GM10266 (cell line): ENCODE results near the gene ADCK1.

Source experiments
- DNase-seq: peaks from one replicate; pipeline ENCODE4 v3.0.0; 2012; ENCODE audit errors: extremely low spot score
- TF ChIP-seq, protein P1 (sequence below): IDR thresholded peaks from 2 replicates; pipeline ENCODE4 v1.5.1; 2012; ENCODE audit warnings: mild to moderate bottlenecking, low read depth; ENCODE audit not compliant: control insufficient read depth, insufficient read depth; ENCODE audit errors: missing control alignments

Gene ADCK1

DNA sequence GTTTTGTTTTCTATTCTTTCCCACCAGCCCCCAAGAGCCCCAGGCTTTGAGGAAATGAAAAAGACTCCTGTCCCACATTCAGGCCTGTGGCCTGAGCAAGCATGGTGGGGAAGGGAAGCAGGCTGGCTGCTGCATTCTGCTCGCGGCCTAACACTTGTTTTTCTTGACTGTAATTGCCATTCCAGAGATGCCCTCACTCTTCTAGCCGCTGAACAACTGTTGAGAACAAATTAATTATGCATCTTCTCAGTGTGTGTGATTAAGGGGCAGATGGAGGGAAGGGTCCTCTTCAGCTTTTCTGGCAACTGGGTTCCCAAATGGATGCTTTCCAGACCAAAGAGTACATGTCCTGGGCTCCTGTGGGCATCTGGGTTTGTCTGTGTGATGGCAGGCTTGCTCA lies 43.3 kb downstream of the ADCK1 start:
- DNase-seq, result no peak
- TF ChIP-seq, protein P1, sequence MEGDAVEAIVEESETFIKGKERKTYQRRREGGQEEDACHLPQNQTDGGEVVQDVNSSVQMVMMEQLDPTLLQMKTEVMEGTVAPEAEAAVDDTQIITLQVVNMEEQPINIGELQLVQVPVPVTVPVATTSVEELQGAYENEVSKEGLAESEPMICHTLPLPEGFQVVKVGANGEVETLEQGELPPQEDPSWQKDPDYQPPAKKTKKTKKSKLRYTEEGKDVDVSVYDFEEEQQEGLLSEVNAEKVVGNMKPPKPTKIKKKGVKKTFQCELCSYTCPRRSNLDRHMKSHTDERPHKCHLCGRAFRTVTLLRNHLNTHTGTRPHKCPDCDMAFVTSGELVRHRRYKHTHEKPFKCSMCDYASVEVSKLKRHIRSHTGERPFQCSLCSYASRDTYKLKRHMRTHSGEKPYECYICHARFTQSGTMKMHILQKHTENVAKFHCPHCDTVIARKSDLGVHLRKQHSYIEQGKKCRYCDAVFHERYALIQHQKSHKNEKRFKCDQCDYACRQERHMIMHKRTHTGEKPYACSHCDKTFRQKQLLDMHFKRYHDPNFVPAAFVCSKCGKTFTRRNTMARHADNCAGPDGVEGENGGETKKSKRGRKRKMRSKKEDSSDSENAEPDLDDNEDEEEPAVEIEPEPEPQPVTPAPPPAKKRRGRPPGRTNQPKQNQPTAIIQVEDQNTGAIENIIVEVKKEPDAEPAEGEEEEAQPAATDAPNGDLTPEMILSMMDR, result no peak

DNA sequence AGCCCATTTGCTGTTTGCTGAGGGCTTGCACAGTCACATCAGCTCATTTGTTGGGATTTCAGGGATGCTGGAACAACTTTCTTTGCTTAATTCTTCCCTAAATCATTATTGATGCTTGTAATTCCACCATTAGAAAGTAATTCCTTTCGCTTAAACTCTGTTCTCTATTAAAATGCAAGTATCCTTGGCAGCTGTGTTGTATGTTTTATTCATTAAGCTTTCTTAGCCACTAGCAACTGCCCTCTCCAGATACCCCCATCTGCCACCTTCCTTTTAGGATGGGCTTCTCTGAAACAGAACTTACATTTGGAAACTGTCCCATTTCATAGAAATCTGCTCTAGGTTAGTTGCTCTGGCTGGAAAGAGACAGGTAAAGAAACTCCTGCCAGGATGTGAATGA lies 43.7 kb downstream of the ADCK1 start:
- TF ChIP-seq, protein P1, result no peak
- no peak for DNase-seq

DNA sequence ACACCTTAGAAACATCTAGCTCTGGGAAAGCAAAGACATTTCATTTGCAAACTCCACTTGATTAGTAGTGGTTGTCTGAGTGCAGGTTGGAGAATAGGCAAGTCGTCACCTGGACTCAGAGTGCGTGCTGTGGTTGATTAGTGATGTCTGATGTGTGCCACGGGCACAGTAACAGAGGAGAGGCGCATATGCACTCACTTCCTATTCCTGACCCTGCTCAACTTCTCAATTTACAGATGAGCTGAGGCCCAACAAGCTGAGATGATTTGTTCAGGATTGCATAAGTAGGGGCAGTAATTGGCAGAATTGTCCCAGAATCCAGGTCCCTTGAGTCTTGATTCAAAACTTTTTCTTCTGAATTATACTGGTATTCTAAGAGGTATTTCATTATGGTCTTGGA lies 44.9 kb downstream of the ADCK1 start:
- TF ChIP-seq, protein P1, result no peak
- no peak for DNase-seq

GRCh38 chr14:77848031-77848430 lies 48.1 kb downstream of the ADCK1 start:
- TF ChIP-seq, protein P1, result no peak
- no peak for DNase-seq

DNA sequence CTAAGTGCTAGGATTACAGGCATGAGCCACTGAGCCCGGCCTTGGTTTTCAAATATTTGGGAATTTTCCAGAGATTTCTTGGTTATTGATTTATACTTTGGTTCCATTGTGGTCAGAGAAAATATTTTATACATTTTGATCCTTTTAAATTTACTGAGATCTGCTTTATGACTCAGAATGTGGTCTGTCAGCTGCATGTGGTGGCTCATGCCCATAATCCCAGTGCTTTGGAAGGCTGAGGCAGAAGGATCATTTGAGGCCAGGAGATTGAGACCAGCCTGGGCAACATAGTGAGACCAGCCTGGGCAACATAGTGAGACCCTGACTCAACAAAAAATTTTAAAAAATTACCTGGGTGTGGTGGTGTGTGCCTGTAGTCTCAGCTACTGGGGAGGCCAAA lies 49.8 kb downstream of the ADCK1 start:
- TF ChIP-seq, protein P1, result no peak
- DNase-seq, result no peak

DNA sequence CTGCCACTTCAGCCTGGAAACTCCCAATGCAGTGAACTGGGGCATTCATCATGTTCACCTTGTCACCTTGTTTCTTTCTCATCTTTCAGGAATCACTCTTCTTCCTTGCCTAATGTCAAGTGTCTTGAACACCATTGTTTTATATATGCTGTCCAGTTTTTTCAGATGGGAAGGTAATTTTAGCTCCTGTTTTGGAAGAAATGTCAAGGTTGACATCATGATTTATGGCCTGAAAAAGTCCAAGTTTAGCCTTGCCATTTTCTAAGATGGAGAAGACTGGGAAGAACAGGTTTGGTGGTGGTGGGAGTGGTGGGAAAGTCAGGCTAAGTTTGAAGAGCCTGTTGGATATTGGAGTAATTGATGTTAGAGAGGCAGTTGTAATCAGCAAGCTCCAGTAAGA lies 54.0 kb downstream of the ADCK1 start:
- TF ChIP-seq, protein P1, result no peak
- no peak for DNase-seq

GRCh38 chr14:77856941-77857340 lies 57.0 kb downstream of the ADCK1 start:
- TF ChIP-seq, protein P1, result no peak
- DNase-seq, result no peak
